Measurements from ENCODE around the gene TIGD6.

TIGD6 gene

GRCh38 chr5:150020249-150020648 is 19.8 kb upstream of the TIGD6 start:
- DNase-seq (ENCODE audit: low spot score), result peak; percentile 34
- no peak for TF ChIP-seq CTCF (IDR thresholded peaks at IDR 0.05; ENCODE audit: borderline replicate concordance, control extremely low read depth, extremely low read depth, insufficient read depth, missing control alignments)
- in situ Hi-C loops (cut with MboI; ENCODE audit: low sequenced_read_pairs, unreplicated experiment), result no loop called here

DNA sequence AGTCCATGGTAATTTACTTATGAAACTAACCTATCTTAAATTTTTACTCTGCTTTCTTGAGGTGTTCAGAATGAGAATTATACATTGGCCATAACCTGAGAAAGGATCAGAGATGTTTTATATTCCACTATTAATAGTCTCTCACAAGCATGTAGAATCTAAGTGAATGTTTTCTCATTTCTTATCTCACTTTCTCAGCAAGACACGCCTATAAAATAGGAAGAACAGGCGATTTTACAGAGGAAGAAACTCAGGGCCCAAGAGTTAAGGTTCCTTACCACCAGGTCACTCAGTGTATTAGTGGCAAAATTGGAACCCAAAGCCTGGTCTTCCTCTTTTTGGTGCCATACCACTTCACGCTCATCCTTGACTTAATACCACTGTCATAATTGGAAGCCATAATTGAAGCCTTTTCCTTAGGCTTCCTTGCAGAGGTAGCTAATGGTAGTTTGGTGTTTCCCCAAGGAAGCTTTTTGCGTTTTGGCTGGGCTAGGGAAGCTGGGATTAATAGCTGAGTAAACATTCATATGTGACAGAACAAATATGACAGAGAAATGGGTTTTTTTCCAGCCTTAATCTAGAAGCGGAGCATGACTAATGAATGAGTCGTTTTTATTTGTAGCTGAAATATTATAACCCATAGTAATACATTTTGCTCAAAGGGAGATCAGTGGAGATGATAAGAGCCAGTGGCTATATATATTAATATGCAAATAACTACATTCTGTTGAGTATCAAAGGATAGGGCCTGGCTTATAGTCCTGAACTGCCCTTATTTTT is 17.0 kb upstream of the TIGD6 start:
- DNase-seq (ENCODE audit: low spot score), result no peak
- TF ChIP-seq CTCF (IDR thresholded peaks at IDR 0.05; ENCODE audit: borderline replicate concordance, control extremely low read depth, extremely low read depth, insufficient read depth, missing control alignments), result no peak
- in situ Hi-C loops (cut with MboI; ENCODE audit: low sequenced_read_pairs, unreplicated experiment), result no loop called here

GRCh38 chr5:150016537-150016936 is 16.1 kb upstream of the TIGD6 start:
- in situ Hi-C loops (cut with MboI; ENCODE audit: low sequenced_read_pairs, unreplicated experiment), result no loop called here
- TF ChIP-seq CTCF (IDR thresholded peaks at IDR 0.05; ENCODE audit: borderline replicate concordance, control extremely low read depth, extremely low read depth, insufficient read depth, missing control alignments), result no peak
- DNase-seq (ENCODE audit: low spot score), result no peak

- in situ Hi-C loops (cut with MboI; ENCODE audit: low sequenced_read_pairs, unreplicated experiment), result no loop called here
- no peak for DNase-seq (ENCODE audit: low spot score)
- no peak for TF ChIP-seq CTCF (IDR thresholded peaks at IDR 0.05; ENCODE audit: borderline replicate concordance, control extremely low read depth, extremely low read depth, insufficient read depth, missing control alignments)
Observed at GRCh38 chr5:150015415-150015814, 15.0 kb upstream of the TIGD6 start.

GRCh38 chr5:150014456-150014855 is 14.0 kb upstream of the TIGD6 start:
- in situ Hi-C loops (cut with MboI; ENCODE audit: low sequenced_read_pairs, unreplicated experiment), result no loop called here
- TF ChIP-seq CTCF (IDR thresholded peaks at IDR 0.05; ENCODE audit: borderline replicate concordance, control extremely low read depth, extremely low read depth, insufficient read depth, missing control alignments), result no peak
- no peak for DNase-seq (ENCODE audit: low spot score)

GRCh38 chr5:150013931-150014330 is 13.5 kb upstream of the TIGD6 start:
- in situ Hi-C loops (cut with MboI; ENCODE audit: low sequenced_read_pairs, unreplicated experiment), result no loop called here
- TF ChIP-seq CTCF (IDR thresholded peaks at IDR 0.05; ENCODE audit: borderline replicate concordance, control extremely low read depth, extremely low read depth, insufficient read depth, missing control alignments), result no peak
- DNase-seq (ENCODE audit: low spot score), result no peak

All from GM13976 (cell line).